Measurements from ENCODE around the gene PHF1.

- TF ChIP-seq CTCF (optimal IDR thresholded peaks at IDR 0.05 in 1 of 3, IDR thresholded peaks at IDR 0.05 in 1 of 3, conservative IDR thresholded peaks at IDR 0.05 in 1 of 3; ENCODE audit: extremely low read depth in 1 of 3, insufficient read depth in 2 of 3, low read length in 3 of 3) (no peak), EZH2 (IDR thresholded peaks at IDR 0.05; ENCODE audit: low read length) (no peak)
Observed at GRCh38 chr6:33392979-33393378, 17.8 kb upstream of the PHF1 start.

Measured in keratinocyte (primary cell).